A549 (cell line): ENCODE data around the gene FSTL3. TPM values are rescaled to one million over a fixed set of nuclear protein-coding genes. Genes with fewer than 3 reads are reported as not detected.
"Not testable (repeated sequence)": the region's sequence is repeated elsewhere in the genome, so short reads cannot be mapped to it uniquely, and the experiment has no call there.

Experiments
- ATAC-seq, 2 experiments: fragments of 200-7000 bp in 1 of 2; fragments of >200 bp in 1 of 2; cut with Nextera tagmentation in 1 of 2; cut with Tn5 transposase in 1 of 2; 3 replicates each; pipeline versions ENCODE4 v1.8.0 to v1.9.1; 2018 to 2020; ENCODE audit warnings: mild to moderate bottlenecking in 1 of 2, moderate library complexity in 1 of 2
- CTCF ChIA-PET: fragments of 300-600 bp; sonication (Branson Sonifier 250); formaldehyde crosslinking; extraction: SDS; loops from one replicate; lab custom pipeline; 2021; ENCODE audit warnings: antibody characterized with exemption, inconsistent platforms; lab: Yijun Ruan, JAX
- POLR2A ChIA-PET: fragments of 350-600 bp; formaldehyde crosslinking; extraction: SDS; loops from one replicate; lab custom pipeline; 2021; ENCODE audit warnings: antibody characterized with exemption, inconsistent platforms; lab: Yijun Ruan, JAX
- DNase-seq, 2 experiments: peaks; one replicate each; pipeline versions ENCODE4 v3.0.0 to v3.0.0-alpha.2; 2011 to 2016; ENCODE audit warnings: low read depth in 1 of 2, low spot score in 1 of 2
- FAIRE-seq: peaks from 2 replicates; lab custom pipeline; 2011; peaks lifted over from hg19 to GRCh38; lab: Jason Lieb, UNC
- H3K27ac ChIP-seq, 2 experiments: fragments of >200 bp; sonication (Bioruptor Twin); formaldehyde crosslinking; 3 replicates each; pipeline ENCODE4 v1.5.1; 2016 to 2017
- H3K4me1 ChIP-seq: fragments of >200 bp; sonication (Bioruptor Twin); formaldehyde crosslinking; 3 replicates; pipeline ENCODE4 v1.6.1; 2016
- H3K4me2 ChIP-seq: fragments of >200 bp; sonication (Bioruptor Twin); formaldehyde crosslinking; 3 replicates; pipeline ENCODE4 v1.6.1; 2016
- H3K4me3 ChIP-seq: fragments of >200 bp; sonication (Bioruptor Twin); formaldehyde crosslinking; 3 replicates; pipeline ENCODE4 v1.5.1; 2016
- H3K9me3 ChIP-seq: fragments of >200 bp; sonication (Bioruptor Twin); formaldehyde crosslinking; 3 replicates; pipeline ENCODE4 v1.6.1; 2016
- ATOH8 ChIP-seq: fragments of 250-450 bp; sonication (Bioruptor Pico); IDR thresholded peaks from 2 replicates; pipeline ENCODE4 v1.5.0; 2020; ENCODE audit warnings: low read depth, mild to moderate bottlenecking, moderate library complexity
- BCL3 ChIP-seq: fragments of >200 bp; sonication (Bioruptor Twin); formaldehyde crosslinking; IDR thresholded peaks from 3 replicates; pipeline ENCODE4 v1.6.1; 2016
- CBX8 ChIP-seq: fragments of 200-600 bp; sonication (generic); IDR thresholded peaks from 2 replicates; pipeline ENCODE4 v1.6.1; 2016
- E2F6 ChIP-seq: IDR thresholded peaks from 2 replicates; pipeline ENCODE4 v1.6.1; 2012; ENCODE audit warnings: low read depth, borderline replicate concordance
- EHF ChIP-seq: fragments of 250-450 bp; sonication (Bioruptor Pico); IDR thresholded peaks from 2 replicates; pipeline ENCODE4 v1.5.0; 2020; ENCODE audit warnings: mild to moderate bottlenecking
- EHMT2 ChIP-seq: fragments of 200-600 bp; sonication (generic); IDR thresholded peaks from 2 replicates; pipeline ENCODE4 v1.6.1; 2016; ENCODE audit warnings: antibody characterized with exemption, low read depth, mild to moderate bottlenecking, moderate library complexity
- FOSL2 ChIP-seq, 2 experiments: fragments of 450-650 bp in 1 of 2; fragments of >200 bp in 1 of 2; sonication (Bioruptor Twin) in 1 of 2; formaldehyde crosslinking; IDR thresholded peaks; 2 replicates each; pipeline versions ENCODE4 v1.5.0 to v1.6.1; 2016 to 2020; ENCODE audit warnings: mild to moderate bottlenecking in 1 of 2, moderate library complexity in 1 of 2
- HES2 ChIP-seq: fragments of >200 bp; sonication (Bioruptor Twin); formaldehyde crosslinking; IDR thresholded peaks from 2 replicates; pipeline ENCODE4 v1.6.1; 2016
- HOXA7 ChIP-seq: fragments of 250-450 bp; sonication (Bioruptor Pico); IDR thresholded peaks from 2 replicates; pipeline ENCODE4 v1.5.0; 2020; ENCODE audit warnings: mild to moderate bottlenecking, moderate library complexity
- HOXB13 ChIP-seq: fragments of 250-450 bp; sonication (Bioruptor Pico); IDR thresholded peaks from 2 replicates; pipeline ENCODE4 v1.5.0; 2020; ENCODE audit warnings: low read depth, mild to moderate bottlenecking, moderate library complexity
- HOXB5 ChIP-seq: fragments of 250-450 bp; sonication (Bioruptor Pico); IDR thresholded peaks from 2 replicates; pipeline ENCODE4 v1.5.0; 2020; ENCODE audit warnings: mild to moderate bottlenecking, moderate library complexity
- JUN ChIP-seq, 2 experiments: fragments of >200 bp; sonication (Bioruptor Twin); formaldehyde crosslinking; IDR thresholded peaks; 2 replicates in 1 of 2; 3 replicates in 1 of 2; pipeline ENCODE4 v1.6.1; 2016 to 2017
- JUNB ChIP-seq: fragments of >200 bp; sonication (Bioruptor Twin); formaldehyde crosslinking; IDR thresholded peaks from 2 replicates; pipeline ENCODE4 v1.6.1; 2016
- KDM1A ChIP-seq: fragments of 200-600 bp; sonication (generic); IDR thresholded peaks from 2 replicates; pipeline ENCODE4 v1.6.1; 2016; ENCODE audit warnings: low read depth, mild to moderate bottlenecking
- MAZ ChIP-seq: fragments of 150-350 bp; IDR thresholded peaks from 2 replicates; pipeline ENCODE4 v1.6.1; 2014; ENCODE audit warnings: antibody characterized with exemption, low read depth, low read length, borderline replicate concordance
- MYC ChIP-seq: IDR thresholded peaks from 2 replicates; pipeline ENCODE4 v1.6.1; 2012; ENCODE audit warnings: mild to moderate bottlenecking, inconsistent platforms, low read length, improper control_type of control experiment, borderline replicate concordance
- POLR2A ChIP-seq: IDR thresholded peaks from 2 replicates; pipeline ENCODE4 v1.6.1; 2012; ENCODE audit warnings: mild to moderate bottlenecking, low read length
- POLR2AphosphoS2 ChIP-seq: conservative IDR thresholded peaks from 2 replicates; pipeline ENCODE4 v1.6.1; 2012; ENCODE audit warnings: low read length, improper control_type of control experiment, inconsistent platforms
- RAD21 ChIP-seq, 2 experiments: fragments of >200 bp in 1 of 2; sonication (Bioruptor Twin) in 1 of 2; formaldehyde crosslinking in 1 of 2; IDR thresholded peaks in 1 of 2; conservative IDR thresholded peaks in 1 of 2; 2 replicates in 1 of 2; 3 replicates in 1 of 2; pipeline ENCODE4 v1.6.1; 2012 to 2018; ENCODE audit warnings: inconsistent platforms in 1 of 2
- REST ChIP-seq: fragments of 200-600 bp; sonication (generic); IDR thresholded peaks from 2 replicates; pipeline ENCODE4 v1.6.1; 2016; ENCODE audit warnings: antibody characterized with exemption, mild to moderate bottlenecking, moderate library complexity
- RFX5 ChIP-seq: fragments of 450-650 bp; IDR thresholded peaks from 2 replicates; pipeline ENCODE4 v1.7.1; 2014; ENCODE audit warnings: antibody characterized with exemption, mild to moderate bottlenecking, moderate library complexity
- SMC3 ChIP-seq: fragments of >200 bp; sonication (Bioruptor Twin); formaldehyde crosslinking; IDR thresholded peaks from 3 replicates; pipeline ENCODE4 v1.6.1; 2018; ENCODE audit warnings: inconsistent platforms
- USF2 ChIP-seq: fragments of 450-650 bp; IDR thresholded peaks from 2 replicates; pipeline ENCODE4 v1.6.1; 2014; ENCODE audit warnings: antibody characterized with exemption
- ZC3H11A ChIP-seq: fragments of 450-650 bp; IDR thresholded peaks from 2 replicates; pipeline ENCODE4 v1.6.1; 2014; ENCODE audit warnings: antibody characterized with exemption, mild to moderate bottlenecking
- ZNF302 ChIP-seq: fragments of 250-450 bp; sonication (Bioruptor Pico); IDR thresholded peaks from 2 replicates; pipeline ENCODE4 v1.9.0; 2021; ENCODE audit warnings: inconsistent platforms, mild to moderate bottlenecking, moderate library complexity
- WGBS: methylation state at CpG from one replicate; pipeline ENCODE4 v1.1.6; 2017; ENCODE audit errors: missing lambda C conversion rate; 5-methylcytosine and 5-hydroxymethylcytosine counted together
- polyA plus RNA-seq, 4 experiments: library from polyadenylated mRNA; depleted of rRNA in 3 of 4; stranded (reverse); fragments of >200 nt; fragmentation: RNase III in 1 of 4; extraction: RNeasy Plus Mini Kit Qiagen cat#74134 plus additional on column Dnase treatment in 1 of 4; gene quantifications; 2 replicates in 3 of 4; 3 replicates in 1 of 4; pipeline ENCODE4 v1.2.3, GENCODE V29; 2011 to 2017

FSTL3 gene
- polyA plus RNA-seq, 2 of the 4 experiments (the other 2 are of a cell fraction) = 58.1 to 131 TPM

- TF ChIP-seq USF2 (no peak), POLR2A (no peak), BCL3 (no peak), EHMT2 (no peak), EHF (CRISPR knock-in tag) (no peak), ZNF302 (no peak), JUNB (no peak), MYC (no peak), REST (no peak), RFX5 (no peak), FOSL2 (IDR thresholded peaks at IDR 0.05) (no peak), FOSL2 (CRISPR knock-in tag; IDR thresholded peaks at IDR 0.05) (no peak), RAD21 (conservative IDR thresholded peaks at IDR 0.05 in 1 of 2, IDR thresholded peaks at IDR 0.05 in 1 of 2) (peak; percentile 87 to 90), HOXB5 (CRISPR knock-in tag) (no peak), MAZ (no peak), POLR2AphosphoS2 (no peak), ZC3H11A (no peak), HOXB13 (CRISPR knock-in tag) (no peak), HOXA7 (CRISPR knock-in tag) (no peak), ATOH8 (CRISPR knock-in tag) (no peak), KDM1A (no peak), E2F6 (0 out of 2 replicates have a peak, but pooled peaks have one; percentile 15), JUN (IDR thresholded peaks at IDR 0.05) (no peak), SMC3 (peak; percentile 86), CBX8 (no peak), HES2 (no peak)
These were observed 11.2 kb upstream of the FSTL3 start (continued) for GRCh38 chr19:664913-665443.

GRCh38 chr19:666985-667573, 9.1 kb upstream of the FSTL3 start:
- DNase-seq, H3K9me3 ChIP-seq, H3K27ac ChIP-seq, H3K4me2 ChIP-seq, H3K4me3 ChIP-seq, ATAC-seq, POLR2A ChIA-PET, FAIRE-seq: not testable (repeated sequence)
- H3K4me1 ChIP-seq = peaks cover 17% of the 10 kb centered on the region; the same call in 1 of the 3 replicates
- WGBS = 90% methylated on average over 6 of the region's 38 CpGs
- CTCF ChIA-PET = interaction anchor here (0.9 to 1.3 kb wide), 2 partner anchors 8 to 67 kb away, joined by 3 to 6 read pairs; no protein-coding TSS in a partner anchor
